Measurements from ENCODE around the gene RFX2.
"Not testable (repeated sequence)": the region's sequence is repeated elsewhere in the genome, so short reads cannot be mapped to it uniquely, and the experiment has no call there.

RFX2 gene

GRCh38 chr19:5967994-5968430 is 142.3 kb downstream of the RFX2 start:
- peak; percentile 52 for DNase-seq

GRCh38 chr19:5967571-5967970 is 142.7 kb downstream of the RFX2 start:
- DNase-seq = no peak

GRCh38 chr19:5966941-5967340 is 143.4 kb downstream of the RFX2 start:
- DNase-seq = no peak

GRCh38 chr19:5966215-5966614 is 144.1 kb downstream of the RFX2 start:
- no peak for DNase-seq

GRCh38 chr19:5964816-5965565 is 145.3 kb downstream of the RFX2 start:
- no peak for DNase-seq

- DNase-seq = no peak
These were observed 146.4 kb downstream of the RFX2 start for GRCh38 chr19:5963855-5964254.

GRCh38 chr19:5963259-5963658 is 147.0 kb downstream of the RFX2 start:
- DNase-seq = not testable (repeated sequence)

- DNase-seq = no peak
These were observed 148.0 kb downstream of the RFX2 start for GRCh38 chr19:5961969-5962945.

- not testable (repeated sequence) for DNase-seq
These were observed 148.7 kb downstream of the RFX2 start for GRCh38 chr19:5961641-5961968.

- no peak for DNase-seq
These were observed 150.0 kb downstream of the RFX2 start for GRCh38 chr19:5960005-5961001.

- DNase-seq = no peak
These were observed 150.9 kb downstream of the RFX2 start for GRCh38 chr19:5959260-5960004.

- no peak for DNase-seq
These were observed 151.5 kb downstream of the RFX2 start for GRCh38 chr19:5958851-5959122.

GRCh38 chr19:5958074-5958850 is 152.0 kb downstream of the RFX2 start:
- DNase-seq = no peak

- DNase-seq = no peak
These were observed 153.1 kb downstream of the RFX2 start for GRCh38 chr19:5957170-5957569.

GRCh38 chr19:5956728-5957127 is 153.6 kb downstream of the RFX2 start:
- DNase-seq = no peak

- no peak for DNase-seq
These were observed 154.0 kb downstream of the RFX2 start for GRCh38 chr19:5956323-5956722.

GRCh38 chr19:5955636-5955935 is 154.7 kb downstream of the RFX2 start:
- DNase-seq = no peak

- no peak for DNase-seq
These were observed 156.0 kb downstream of the RFX2 start for GRCh38 chr19:5954293-5954692.

GRCh38 chr19:5953680-5954213 is 156.6 kb downstream of the RFX2 start:
- no peak for DNase-seq

- DNase-seq = no peak
These were observed 157.2 kb downstream of the RFX2 start for GRCh38 chr19:5953030-5953589.
